ENCODE results near the gene APOC4. TPM values are rescaled to one million over a fixed set of nuclear protein-coding genes. Genes with fewer than 3 reads are reported as not detected.

The APOC4 gene
- total RNA-seq, 1 experiment from 2014 or later = not detected

DNA sequence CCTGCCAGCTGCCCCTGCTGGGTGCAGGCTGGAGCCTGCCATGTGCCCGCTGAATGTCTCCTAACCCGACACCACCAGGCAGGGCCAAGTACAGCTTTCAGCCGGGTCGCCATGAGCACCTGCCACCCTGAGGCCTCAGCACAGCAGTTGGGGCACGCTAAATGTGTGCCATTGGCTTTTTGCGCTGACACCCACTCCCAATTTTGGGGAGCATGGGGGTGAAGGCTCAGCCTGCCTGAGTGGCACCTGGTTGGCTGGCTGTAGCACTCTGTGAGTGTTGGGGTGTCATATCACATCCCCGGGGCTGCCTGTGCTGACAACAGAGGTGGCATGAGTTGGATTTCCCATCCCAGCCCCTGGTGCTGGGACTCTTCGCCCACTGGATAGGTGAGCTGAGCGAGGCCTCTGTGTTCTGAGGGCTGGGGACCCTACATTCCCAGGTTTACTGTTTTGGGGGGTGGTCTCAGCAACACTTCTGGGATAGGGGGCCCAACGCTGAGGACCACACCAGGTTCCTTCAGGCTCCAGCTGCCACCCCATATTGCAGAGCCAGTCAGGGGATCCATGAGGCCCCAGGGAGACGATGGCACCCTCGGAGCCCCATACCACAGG lies 52.0 kb downstream of the APOC4 start:
- no peak for DNase-seq (ENCODE audit: low spot score)

Other genes with a start within 250 kb of the APOC4 start
- not detected in 2 replicates for gene CEACAM16, start 243.1 kb upstream of the APOC4 start, total RNA-seq (2014; rRNA removed; shearing (Covaris generic))
- gene BCL3, start 193.5 kb upstream of the APOC4 start, total RNA-seq (2014; rRNA removed; shearing (Covaris generic)) = 39.1 and 50.6 TPM in 2 replicates
- gene CBLC, start 164.3 kb upstream of the APOC4 start, total RNA-seq (2014; rRNA removed; shearing (Covaris generic)) = 79.7 and 93.2 TPM in 2 replicates
- 150 and 201 TPM in 2 replicates for gene BCAM, start 133.1 kb upstream of the APOC4 start, total RNA-seq (2014; rRNA removed; shearing (Covaris generic))
- gene NECTIN2, start 95.9 kb upstream of the APOC4 start, total RNA-seq (2014; rRNA removed; shearing (Covaris generic)) = 603 and 664 TPM in 2 replicates
- gene TOMM40, start 51.0 kb upstream of the APOC4 start, total RNA-seq (2014; rRNA removed; shearing (Covaris generic)) = 467 and 469 TPM in 2 replicates
- 1.5 and 2.5 TPM in 2 replicates for gene APOE, start 36.4 kb upstream of the APOC4 start, total RNA-seq (2014; rRNA removed; shearing (Covaris generic))
- gene APOC1, start 27.6 kb upstream of the APOC4 start, total RNA-seq (2014; rRNA removed; shearing (Covaris generic)) = 0.28 and 2.0 TPM in 2 replicates
- gene APOC2, start 3.8 kb downstream of the APOC4 start, total RNA-seq (2014; rRNA removed; shearing (Covaris generic)) = not detected in 2 replicates
- 104 and 106 TPM in 2 replicates for gene CLPTM1, start 13.1 kb downstream of the APOC4 start, total RNA-seq (2014; rRNA removed; shearing (Covaris generic))
- gene RELB, start 59.2 kb downstream of the APOC4 start, total RNA-seq (2014; rRNA removed; shearing (Covaris generic)) = 11.4 and 18.8 TPM in 2 replicates
- gene CLASRP, start 96.8 kb downstream of the APOC4 start, total RNA-seq (2014; rRNA removed; shearing (Covaris generic)) = 90.2 and 99.9 TPM in 2 replicates
- 1.5 and 1.7 TPM in 2 replicates for gene ZNF296, start 134.2 kb downstream of the APOC4 start, total RNA-seq (2014; rRNA removed; shearing (Covaris generic))
- gene GEMIN7, start 137.0 kb downstream of the APOC4 start, total RNA-seq (2014; rRNA removed; shearing (Covaris generic)) = 113 and 137 TPM in 2 replicates
- 108 and 128 TPM in 2 replicates for gene PPP1R37, start 150.9 kb downstream of the APOC4 start, total RNA-seq (2014; rRNA removed; shearing (Covaris generic))
- 1.4 and 6.7 TPM in 2 replicates for gene NKPD1, start 218.7 kb downstream of the APOC4 start, total RNA-seq (2014; rRNA removed; shearing (Covaris generic))
- gene TRAPPC6A, start 236.0 kb downstream of the APOC4 start, total RNA-seq (2014; rRNA removed; shearing (Covaris generic)) = 34.2 and 51.1 TPM in 2 replicates
- 13.7 and 21.5 TPM in 2 replicates for gene BLOC1S3, start 236.5 kb downstream of the APOC4 start, total RNA-seq (2014; rRNA removed; shearing (Covaris generic))

All from HT-29 (cell line).